Activated CD4-positive, alpha-beta T cell treated with anti-CD3 and anti-CD28 coated beads, Interleukin-2, Interleukin-6, amounts not matched to agents 100 ng/mL and 50 ng/mL, durations not matched to agents 16 hours and 8 hours (primary cell): Measurements from ENCODE around the gene LCAT.
"Not testable (repeated sequence)": the region's sequence is repeated elsewhere in the genome, so short reads cannot be mapped to it uniquely, and the experiment has no call there.

Source experiments
- DNase-seq: peaks from one replicate; pipeline ENCODE4 v3.0.0-alpha.2; 2020

Gene LCAT

DNA sequence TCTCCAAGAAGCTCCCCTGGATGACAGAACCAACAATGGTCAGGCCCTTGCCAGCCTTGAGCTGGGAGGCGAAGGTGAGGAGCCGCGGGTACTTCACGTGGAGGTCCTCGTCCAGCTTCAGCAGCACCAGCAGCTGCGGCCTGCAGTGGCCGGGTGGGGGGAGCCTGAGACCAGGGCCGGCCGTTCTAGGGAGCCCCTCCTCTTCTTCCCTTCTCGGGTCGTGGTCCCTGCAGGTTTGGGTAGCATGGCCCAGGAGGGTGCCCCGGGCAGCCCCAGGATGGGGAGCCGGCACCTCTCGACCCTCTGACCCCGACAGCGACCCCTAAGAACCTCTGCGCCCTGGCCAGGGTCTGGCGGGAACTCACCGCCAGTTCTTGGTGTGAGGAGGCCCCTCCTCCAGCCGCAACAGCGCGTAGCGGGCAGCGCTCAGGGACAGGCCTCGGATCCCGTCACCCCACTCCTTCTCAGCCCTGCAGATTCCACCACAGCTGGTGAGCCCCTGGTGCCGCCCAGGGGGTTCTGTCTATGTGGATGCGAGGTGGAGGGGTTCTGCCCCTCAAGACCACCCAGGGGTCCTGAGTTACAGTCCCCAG, 3.1 kb upstream of the LCAT start:
- no peak for DNase-seq

DNA sequence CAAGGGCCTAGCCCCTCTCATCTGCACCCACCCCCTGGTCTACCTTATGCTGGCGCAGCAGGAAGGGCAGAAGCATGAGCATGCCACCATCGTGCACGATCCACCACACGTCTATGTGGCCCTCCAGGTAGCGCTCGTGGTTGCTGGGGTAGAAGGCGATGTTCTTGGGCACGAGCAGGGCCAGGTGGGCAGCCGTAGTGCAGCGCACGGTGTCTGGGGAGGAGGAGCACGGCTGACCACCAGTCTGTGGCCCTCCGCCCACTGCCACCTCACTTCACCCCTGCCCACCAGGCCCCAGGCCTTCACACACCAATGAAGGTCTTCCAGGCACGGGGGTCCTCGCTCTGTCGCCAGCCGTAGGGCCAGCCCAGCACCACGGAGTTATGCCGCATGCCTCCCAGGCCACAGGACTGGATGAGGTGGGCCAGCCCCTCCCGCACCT, 2.2 kb upstream of the LCAT start:
- no peak for DNase-seq

DNA sequence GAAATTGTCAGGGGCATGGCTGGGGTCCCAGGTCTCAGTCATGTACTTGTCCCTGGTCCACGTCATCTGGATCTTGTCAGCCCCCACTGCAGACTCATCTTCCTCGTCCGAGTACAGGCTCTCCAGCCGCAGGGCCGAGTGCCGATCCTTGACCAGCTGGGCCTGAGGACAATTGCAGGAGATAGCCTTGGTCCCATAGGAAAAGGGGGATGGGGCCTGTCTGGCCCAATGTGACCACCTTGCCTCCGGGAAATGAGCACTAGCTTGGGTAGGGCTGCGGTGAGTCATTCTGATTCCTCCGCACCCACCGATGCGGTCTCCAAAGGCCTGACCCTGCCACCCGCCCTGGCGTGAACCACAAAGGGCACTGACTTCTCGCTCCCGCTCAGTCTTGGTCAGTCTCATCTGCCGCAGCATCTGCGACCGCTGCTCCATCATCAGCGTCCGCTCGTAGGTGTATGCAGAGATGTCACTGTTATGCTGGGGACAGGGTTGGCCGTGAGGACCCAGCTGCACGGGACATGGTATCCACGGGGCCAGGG, 1.5 kb upstream of the LCAT start:
- DNase-seq = no peak

GRCh38 chr16:67944690-67945391, 921 bp upstream of the LCAT start:
- no peak for DNase-seq

- DNase-seq = no peak
These were observed 683 bp downstream of the LCAT start for GRCh38 chr16:67943256-67943618.

DNA sequence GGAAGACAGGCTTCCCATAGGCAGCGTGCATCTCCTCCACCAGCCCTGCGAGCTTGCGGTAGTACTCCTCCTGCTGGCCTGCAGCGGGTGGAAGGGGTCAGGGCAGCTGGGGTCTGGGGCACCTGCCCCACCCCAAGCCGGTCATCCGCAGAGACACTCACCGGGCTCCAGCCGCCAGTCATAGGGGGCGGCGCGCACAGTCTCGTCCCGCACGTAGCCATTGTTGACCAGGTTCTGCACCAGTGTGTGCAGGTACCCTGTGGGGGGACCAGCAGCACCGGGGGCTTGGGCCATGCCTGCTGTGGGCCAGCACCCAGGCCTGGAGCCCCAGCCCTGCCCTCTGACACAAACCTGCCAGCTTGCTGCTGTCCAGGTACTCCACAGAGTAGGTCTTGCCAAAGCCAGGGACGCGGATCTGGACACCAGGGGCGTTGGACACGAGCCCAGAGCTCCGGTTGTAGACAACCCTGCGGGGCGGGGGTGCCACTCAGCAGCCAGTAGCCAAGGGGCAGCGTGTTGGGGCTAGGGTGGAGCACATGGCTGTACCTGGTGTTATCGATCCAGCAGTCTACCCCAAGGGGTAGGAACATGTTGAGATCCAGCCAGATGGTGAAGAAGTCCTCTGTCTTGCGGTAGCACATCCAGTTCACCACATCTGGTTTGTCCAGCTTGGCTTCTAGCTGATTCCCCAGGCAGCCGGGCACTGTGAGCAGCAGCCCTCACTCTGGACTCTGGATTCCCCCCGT, 1.2 kb downstream of the LCAT start:
- no peak for DNase-seq

DNA sequence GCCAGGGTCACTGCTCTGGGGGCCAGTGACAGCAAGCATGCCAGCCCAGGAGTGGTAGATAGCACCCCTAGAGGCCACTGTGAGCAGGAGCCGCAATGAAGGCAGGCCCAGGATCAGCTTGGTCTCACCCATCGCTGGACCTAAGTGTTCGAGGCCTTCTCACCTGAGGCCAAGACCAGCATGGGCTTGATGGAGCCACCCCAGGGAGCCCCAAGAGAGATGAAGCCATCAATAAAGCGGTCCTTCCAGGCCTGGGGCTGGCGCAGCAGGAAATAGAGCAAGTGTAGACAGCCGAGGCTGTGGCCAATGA, 1.8 kb downstream of the LCAT start:
- peak; percentile 57 for DNase-seq

DNA sequence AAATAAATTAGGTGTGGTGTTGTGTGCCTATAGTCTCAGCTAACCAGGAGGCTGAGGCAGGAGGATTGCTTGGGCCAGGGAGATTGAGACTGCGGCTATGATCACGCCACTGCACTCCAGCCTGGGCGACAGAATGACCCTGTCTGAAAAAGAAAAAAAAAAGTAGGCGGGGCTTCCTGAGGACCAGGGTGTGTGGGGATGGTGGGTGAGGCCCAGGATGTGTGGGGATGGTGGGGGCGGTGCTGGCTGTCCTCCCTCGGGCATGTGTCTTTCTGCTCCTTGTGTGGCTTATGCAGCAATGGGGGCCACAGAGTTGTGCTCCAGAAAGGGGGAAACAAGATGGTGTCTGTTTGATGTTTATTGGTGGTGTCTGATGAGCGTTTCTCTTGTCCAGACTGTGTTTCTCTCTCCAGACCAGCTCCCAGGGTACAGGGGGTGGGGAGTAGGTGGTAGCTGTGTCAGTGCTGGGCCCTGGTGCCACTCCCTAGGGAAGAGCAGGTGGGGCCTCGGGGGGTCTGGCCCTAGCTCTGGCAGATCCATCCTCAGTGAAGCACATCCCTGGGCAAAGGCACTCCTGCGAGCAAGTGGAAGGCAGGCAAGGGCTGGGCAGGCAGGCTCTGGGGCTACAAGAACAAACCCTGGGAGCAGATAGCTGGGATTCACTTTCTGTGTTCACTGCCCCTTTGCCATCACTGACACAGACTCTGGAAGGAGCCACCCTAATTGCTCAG, 2.3 kb downstream of the LCAT start:
- DNase-seq = no peak

GRCh38 chr16:67940446-67941089, 3.4 kb downstream of the LCAT start:
- no peak for DNase-seq

DNA sequence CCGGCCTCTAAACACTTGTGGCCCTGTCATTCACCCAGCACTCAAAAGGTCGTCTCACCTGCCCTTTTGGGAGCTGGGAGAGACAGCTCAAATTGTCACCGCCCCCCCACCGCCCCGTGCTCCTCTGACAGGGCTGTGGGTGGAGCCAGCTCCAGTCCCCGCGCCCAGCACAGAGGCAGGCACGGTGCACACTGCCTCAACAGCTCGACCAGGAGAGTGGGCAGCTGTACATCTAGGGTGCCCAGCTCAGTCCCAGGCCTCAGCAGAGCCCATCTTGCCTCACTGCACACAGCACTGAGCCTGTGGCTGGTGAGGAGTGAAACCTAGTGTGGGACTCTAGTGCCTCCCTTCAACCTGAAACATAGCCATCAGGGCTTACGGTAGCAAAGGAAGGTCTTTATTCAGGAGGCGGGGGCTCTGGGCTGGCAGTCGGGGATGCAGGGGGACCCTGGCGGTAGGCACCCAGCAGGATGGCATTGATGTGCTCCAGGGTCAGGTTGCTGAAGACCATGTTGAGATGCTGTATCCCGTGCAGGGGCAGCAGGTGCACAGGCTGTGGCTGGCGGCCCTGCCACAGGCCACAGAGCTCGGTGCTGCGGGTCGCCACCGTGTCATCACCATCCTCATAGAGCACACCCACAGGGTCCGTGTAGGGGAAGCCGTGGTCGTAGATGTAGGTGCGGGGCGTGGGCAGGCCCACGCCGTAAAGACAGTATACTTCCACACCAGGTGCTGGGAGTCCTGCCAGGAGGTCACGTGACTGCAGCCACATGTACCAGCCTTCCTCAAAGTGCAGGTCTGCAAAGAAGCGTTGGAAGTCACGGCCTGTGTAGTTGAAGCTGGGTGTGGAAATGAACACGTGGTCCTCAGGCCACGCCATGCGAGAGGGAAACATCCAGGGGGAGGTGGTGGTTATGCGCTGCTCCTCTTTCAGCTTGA, 4.1 kb downstream of the LCAT start:
- peak; percentile 25 for DNase-seq

DNA sequence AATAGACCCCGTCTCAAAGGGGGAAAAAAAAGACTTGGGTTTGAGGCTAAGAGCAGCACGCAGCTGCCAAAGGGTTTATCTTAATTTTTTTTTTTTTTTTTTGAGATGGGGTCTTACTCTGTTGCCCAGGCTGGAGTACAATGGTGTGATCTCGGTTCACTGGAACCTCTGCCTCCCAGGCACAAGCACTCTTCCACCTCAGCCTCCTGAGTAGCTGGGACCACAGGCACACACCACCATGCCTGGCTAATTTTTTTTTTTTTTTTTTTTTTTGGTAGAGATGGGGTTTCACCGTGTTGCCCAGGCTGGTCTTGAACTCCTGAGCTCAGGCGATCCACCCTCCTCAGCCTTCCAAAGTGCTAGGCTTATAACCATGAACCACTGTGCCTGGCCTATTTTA, 6.2 kb downstream of the LCAT start:
- DNase-seq = not testable (repeated sequence)

DNA sequence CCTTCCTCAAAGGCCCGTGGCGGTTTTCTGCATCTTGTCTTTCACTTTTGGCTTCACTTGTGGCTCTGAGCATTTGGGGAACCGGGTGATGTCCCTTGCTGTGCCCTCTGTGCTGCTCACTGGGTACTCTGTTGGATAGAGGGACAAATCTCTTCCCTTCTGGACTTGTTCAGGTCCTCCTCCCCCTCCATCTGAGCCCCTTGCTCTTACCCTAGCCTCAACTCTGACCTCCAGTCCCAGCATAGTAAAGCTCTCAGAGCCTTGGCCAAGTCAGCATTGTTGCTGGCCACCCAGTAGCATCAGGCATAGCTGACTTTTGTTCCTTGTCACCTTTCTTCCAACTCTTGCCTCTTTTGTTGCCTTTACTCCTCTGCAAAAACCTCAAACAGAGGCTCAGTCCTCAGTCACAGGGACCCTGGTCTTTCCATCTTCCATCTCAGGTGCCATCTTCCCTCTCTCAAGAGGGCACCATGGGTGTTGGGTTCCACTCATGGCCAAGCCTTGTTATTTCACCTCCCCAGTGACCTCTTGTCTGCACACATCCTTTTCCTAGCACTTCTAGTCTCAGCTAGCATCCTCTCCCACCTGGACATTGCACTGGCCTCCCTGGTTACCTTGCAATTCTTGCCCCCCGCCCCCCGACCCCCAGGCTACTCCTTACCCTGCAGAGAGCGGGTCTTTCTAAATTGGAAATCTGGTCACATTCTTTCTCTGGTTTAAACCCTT, 6.9 kb downstream of the LCAT start:
- DNase-seq = peak; percentile 90

GRCh38 chr16:67936124-67936879, 7.6 kb downstream of the LCAT start, which contains the start of gene PSMB10:
Gene PSMB10 (minus strand): TSS chr16:67936850. CDS start chr16:67936749, 101 bp downstream.
- peak; percentile 72 for DNase-seq

DNA sequence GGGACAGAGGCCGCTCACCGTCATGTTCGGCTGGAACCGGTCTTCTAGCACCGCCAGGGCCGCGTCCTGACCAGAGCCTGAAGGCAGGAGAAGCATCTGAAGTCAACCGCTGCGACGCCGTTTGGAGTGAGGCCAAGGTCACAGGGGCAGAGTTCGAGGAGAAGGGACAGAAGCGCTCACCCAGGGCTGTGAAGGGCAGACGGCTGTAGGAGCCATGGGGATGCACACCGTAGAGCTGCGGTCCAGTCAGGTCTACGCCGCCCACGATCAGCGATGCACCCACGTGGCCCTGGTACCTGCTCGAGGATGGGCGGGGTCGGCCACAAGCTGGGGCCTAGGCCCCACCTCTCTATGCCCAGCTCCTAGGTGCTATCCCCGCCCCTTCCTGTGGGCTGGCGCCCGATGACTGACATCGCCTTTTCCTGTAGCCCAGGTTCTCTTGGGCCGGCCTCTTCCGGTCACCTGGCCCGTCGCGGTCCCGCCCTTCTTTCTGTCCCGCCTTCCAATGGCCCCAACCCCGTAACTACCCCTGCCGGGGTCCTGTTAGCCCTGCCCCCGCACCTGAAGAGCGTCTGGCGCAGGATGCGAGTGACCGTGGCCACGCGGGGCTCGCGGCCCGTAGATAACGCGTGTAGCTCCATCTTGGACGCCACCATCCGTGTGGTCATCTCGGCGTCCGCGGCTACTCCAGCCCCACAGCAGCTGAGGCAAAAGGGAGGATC, 8.4 kb downstream of the LCAT start:
- DNase-seq = peak; percentile 98

GRCh38 chr16:67935101-67935401, 8.9 kb downstream of the LCAT start:
- DNase-seq = no peak

DNA sequence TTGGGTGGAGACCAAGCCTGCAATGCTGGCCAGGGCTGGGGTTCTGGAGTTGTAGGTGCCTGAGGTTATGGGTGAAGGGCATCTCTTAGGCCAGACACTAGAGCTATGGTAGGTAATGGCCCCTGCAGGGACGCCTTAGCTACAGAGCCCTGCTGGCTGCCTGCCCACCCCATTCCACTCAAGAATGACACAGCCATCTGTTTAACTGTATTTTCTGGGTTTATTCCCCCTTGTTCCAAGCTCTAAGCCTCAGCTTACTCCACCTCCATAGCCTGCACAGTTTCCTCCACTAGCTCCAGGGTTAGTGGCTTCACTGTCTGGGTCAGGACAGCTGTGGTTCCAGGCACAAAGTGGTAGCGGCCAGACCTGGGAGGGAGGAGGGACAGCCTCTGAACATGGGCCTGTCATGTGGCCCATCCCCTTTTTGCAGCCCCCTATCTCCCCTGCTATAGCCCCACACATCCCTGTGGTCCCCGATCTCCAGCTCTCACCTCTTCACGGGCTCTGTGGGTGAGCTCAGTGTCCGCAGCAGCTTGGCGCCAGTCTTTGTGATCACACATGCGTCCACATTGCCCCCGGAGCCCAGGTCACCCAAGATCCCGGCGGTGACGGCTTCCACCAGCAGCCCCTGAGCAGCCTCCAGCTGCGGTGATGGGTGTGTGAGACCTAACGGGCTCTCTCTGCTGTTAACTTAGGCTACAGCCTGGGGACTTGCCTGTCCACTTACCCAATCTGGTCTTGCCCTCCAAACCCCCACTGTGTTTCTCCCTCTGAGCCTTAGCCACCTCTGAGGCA, 9.4 kb downstream of the LCAT start:
- DNase-seq = no peak

DNA sequence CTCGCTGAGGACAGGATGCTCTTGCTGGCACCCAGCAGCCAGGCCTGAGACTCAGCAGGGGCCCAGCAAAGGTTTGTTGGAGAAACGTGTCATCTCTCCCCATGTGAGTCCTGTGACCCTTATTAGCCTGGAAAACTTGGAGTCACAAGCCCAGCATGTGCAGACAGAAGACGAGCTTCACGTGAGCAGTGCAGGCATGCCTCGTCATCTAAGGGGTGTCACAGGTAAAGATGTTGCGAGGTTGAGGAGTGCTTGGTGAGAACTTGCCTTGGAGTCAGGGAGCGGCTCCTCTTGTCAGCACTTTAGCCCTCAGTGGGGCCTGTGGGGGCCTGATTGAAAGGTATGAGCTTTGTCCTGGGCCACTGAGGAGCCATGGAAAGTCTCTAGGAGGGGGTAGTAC, 10.1 kb downstream of the LCAT start:
- DNase-seq = no peak

DNA sequence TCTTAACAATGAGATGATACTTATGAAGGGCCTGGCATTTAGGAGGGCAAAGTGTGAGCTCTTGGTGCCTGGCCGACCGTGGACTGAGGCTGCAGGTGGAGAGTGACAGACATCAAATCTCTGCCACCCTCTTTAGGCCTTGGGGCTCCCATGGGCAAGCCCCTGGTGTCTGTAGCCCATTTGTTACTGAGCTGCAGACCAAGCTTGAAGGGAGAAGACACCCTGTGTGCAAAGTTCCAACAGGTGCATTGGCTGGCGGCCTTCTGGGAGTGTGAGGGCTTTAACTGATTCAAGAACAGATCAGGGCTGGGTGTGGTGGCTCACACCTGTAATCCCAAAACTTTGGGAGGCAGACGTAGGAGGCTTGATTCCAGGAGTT, 11.5 kb downstream of the LCAT start:
- DNase-seq = no peak
